Left lung (tissue), 10 donors: ENCODE measurements around the gene C15orf62. TPM values are rescaled to one million over a fixed set of nuclear protein-coding genes. Genes with fewer than 3 reads are reported as not detected.
A peak's percentile ranks its signal among the peaks of the same experiment; 100 is the strongest.

Source experiments
- ATAC-seq: fragments of 200-7000 bp; cut with Tn5 transposase; one replicate; pipeline ENCODE4 v1.9.1; 2020; ENCODE audit warnings: moderate library complexity
- DNase-seq, 4 donors: peaks; one replicate each; pipeline ENCODE4 v3.0.0-alpha.2; 2013 to 2020
- H3K27ac ChIP-seq, 2 donors: fragments of 200-600 bp; sonication (generic) in 1 of 2; one replicate each; pipeline versions ENCODE4 v1.5.0 to v1.8.0; 2020 to 2021
- H3K27me3 ChIP-seq, 2 donors: fragments of 200-600 bp; sonication (generic) in 1 of 2; one replicate each; pipeline versions ENCODE4 v1.5.0 to v1.8.0; 2020 to 2021
- H3K36me3 ChIP-seq, 2 donors: fragments of 200-600 bp; sonication (generic) in 1 of 2; one replicate each; pipeline versions ENCODE4 v1.5.0 to v1.8.0; 2020 to 2021
- H3K4me1 ChIP-seq, 2 donors: fragments of 200-600 bp; one replicate each; pipeline ENCODE4 v1.8.0; 2021
- H3K4me3 ChIP-seq, 2 donors: fragments of 200-600 bp; sonication (generic) in 1 of 2; one replicate each; pipeline versions ENCODE4 v1.5.0 to v1.8.0; 2020 to 2021; ENCODE audit warnings: mild to moderate bottlenecking in 1 of 2
- H3K9me3 ChIP-seq, 2 donors: fragments of 200-600 bp; sonication (generic) in 1 of 2; one replicate each; pipeline versions ENCODE4 v1.5.0 to v1.8.0; 2020 to 2021
- intact Hi-C, 2 donors: fragments of 100-400 bp; cut with DNase I; formaldehyde crosslinking; loops; one replicate each; pipeline versions ENCODE4 v1.11.2 to v1.14.2; 2022
- polyA plus RNA-seq, 6 donors: library from polyadenylated mRNA; unstranded; fragments of 120-200 nt; gene quantifications; one replicate each; pipeline ENCODE4 v1.2.1, GENCODE V29; 2013; ENCODE audit not compliant: insufficient read length in 6 of 6
- total RNA-seq, 2 donors: library from RNA; stranded (reverse); fragmentation: NEBNext Ultra II Directional; extraction: Animal tissue kit (Norgen Biotek cat#: 25700); gene quantifications; one replicate each; pipeline ENCODE4 v1.2.1, GENCODE V29; 2021
- TF ChIP-seq, protein P1 (sequence below), 2 donors: fragments of 200-600 bp; sonication (generic) in 1 of 2; IDR thresholded peaks; one replicate each; pipeline versions ENCODE4 v1.5.0 to v1.8.0; 2021; ENCODE audit warnings: antibody characterized with exemption in 2 of 2
- donor health status: DM: no; HTN: yes; CAD: no.
- donor health status: DM: no; HTN: no; CAD: no.

C15orf62 gene
- total and polyA plus RNA-seq, 8 donors: 0.32 to 4.6 (median 3.7) TPM

GRCh38 chr15:40766906-40767837 lies 2.6 kb upstream of the C15orf62 start:
- Histone ChIP-seq H3K4me1 (peaks cover 18 to 70% of the 10 kb centered on the region in 2 donors), H3K9me3 (no peaks in the 10 kb centered on the region), H3K27ac (no peak overlapping the region), H3K36me3 (peaks cover 0 to 43% of the 10 kb centered on the region in 2 donors), H3K27me3 (no peaks in the 10 kb centered on the region), H3K4me3 (no peak overlapping the region)
- DNase-seq (no peak), ATAC-seq (no peak)
- TF ChIP-seq, protein P1, sequence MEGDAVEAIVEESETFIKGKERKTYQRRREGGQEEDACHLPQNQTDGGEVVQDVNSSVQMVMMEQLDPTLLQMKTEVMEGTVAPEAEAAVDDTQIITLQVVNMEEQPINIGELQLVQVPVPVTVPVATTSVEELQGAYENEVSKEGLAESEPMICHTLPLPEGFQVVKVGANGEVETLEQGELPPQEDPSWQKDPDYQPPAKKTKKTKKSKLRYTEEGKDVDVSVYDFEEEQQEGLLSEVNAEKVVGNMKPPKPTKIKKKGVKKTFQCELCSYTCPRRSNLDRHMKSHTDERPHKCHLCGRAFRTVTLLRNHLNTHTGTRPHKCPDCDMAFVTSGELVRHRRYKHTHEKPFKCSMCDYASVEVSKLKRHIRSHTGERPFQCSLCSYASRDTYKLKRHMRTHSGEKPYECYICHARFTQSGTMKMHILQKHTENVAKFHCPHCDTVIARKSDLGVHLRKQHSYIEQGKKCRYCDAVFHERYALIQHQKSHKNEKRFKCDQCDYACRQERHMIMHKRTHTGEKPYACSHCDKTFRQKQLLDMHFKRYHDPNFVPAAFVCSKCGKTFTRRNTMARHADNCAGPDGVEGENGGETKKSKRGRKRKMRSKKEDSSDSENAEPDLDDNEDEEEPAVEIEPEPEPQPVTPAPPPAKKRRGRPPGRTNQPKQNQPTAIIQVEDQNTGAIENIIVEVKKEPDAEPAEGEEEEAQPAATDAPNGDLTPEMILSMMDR (IDR thresholded peaks at IDR 0.05): no peak
- intact Hi-C loops: no loop called here

- H3K27ac ChIP-seq: no peak overlapping the region
- H3K9me3 ChIP-seq: no peaks in the 10 kb centered on the region
- peaks cover 18 to 65% of the 10 kb centered on the region in 2 donors for H3K4me1 ChIP-seq
These were observed 1.8 kb upstream of the C15orf62 start for GRCh38 chr15:40767838-40768500.

DNA sequence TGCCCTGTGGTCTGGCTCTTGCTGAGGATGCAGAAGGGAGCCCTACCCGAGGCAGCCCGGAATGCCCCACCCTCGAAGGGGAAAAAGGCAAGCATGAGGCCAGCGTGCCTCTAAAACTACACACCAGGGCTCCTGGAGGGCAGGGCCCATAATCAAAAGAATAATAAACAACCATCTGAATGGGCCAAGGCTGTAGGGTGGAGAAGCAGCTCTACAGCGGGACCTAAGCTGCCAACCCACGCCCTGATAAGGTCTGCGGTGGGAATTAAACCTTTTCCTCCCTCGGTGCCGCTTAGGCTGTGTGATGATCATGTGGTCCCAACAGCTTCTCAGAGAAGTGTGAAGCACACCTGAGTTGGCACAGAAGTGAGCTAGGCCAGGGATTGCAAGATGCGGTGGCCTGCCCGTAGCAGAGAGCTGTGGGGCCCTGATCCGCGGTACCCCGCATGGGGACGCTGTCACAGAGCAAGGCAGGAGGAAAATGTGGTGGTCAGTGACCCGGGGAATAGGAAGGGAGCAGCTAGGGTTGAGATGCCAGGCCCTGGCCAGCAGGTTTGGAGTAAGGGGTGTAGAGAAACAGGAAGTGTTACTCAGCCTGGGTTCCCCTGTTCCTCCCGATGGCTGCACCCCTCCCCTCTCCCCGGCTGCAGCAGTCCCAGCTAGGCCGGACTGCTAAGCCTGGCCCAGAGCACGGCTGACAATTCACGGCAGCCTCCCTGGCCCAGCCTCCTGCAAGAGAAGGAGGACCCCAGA lies 1.1 kb upstream of the C15orf62 start:
- intact Hi-C loops: no loop called here
- H3K27me3 ChIP-seq: no peaks in the 10 kb centered on the region

More at GRCh38 chr15:40767838-40768500, 1.8 kb upstream of the C15orf62 start:
- TF ChIP-seq, protein P1 (IDR thresholded peaks at IDR 0.05): no peak
- Histone ChIP-seq H3K36me3 (peaks cover 0 to 51% of the 10 kb centered on the region in 2 donors), H3K27me3 (no peaks in the 10 kb centered on the region), H3K4me3 (no peak overlapping the region)
- intact Hi-C loops: no loop called here
- DNase-seq (no peak), ATAC-seq (no peak)

DNA sequence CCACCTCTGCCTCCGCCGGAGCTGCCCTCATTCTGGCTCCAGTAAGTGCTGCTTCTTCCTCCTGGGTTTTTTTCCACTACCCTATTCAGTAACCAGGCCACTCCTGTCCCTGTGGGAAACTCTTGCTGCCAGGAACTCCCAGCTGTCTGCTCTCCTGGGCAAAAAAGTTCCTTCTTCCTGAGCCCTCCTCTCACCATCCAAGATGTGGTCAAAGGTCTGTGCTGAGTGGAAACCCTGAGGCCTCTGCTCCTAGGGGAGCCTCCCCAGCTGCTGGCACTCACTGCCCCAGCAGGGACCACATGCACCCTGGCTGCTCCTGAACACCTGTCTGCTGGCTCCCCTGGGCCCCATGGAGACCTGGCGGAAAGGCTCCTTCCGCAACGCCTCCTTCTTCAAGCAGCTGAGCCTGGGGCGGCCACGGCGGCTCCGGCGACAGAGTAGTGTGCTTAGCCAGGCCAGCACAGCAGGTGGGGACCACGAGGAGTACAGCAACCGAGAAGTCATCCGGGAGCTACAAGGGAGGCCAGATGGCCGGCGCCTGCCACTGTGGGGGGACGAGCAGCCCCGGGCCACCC lies 454 bp downstream of the C15orf62 start:
- peak; percentile 11 for ATAC-seq
- intact Hi-C loops: no loop called here
- H3K4me1 ChIP-seq: peaks cover 15 to 43% of the 10 kb centered on the region in 2 donors
- H3K36me3 ChIP-seq: peaks cover 0 to 73% of the 10 kb centered on the region in 2 donors
- peak overlapping the region in 1 of 2 donors; percentile 17 for H3K4me3 ChIP-seq
- H3K27me3 ChIP-seq: no peaks in the 10 kb centered on the region
- peak overlapping the region; percentile 39 to 53 for H3K27ac ChIP-seq
- TF ChIP-seq, protein P1 (IDR thresholded peaks at IDR 0.05): no peak
- no peak for DNase-seq
- H3K9me3 ChIP-seq: no peaks in the 10 kb centered on the region

More for the DNA sequence above, 1.1 kb upstream of the C15orf62 start:
- H3K36me3 ChIP-seq: peaks cover 0 to 58% of the 10 kb centered on the region in 2 donors
- H3K27ac ChIP-seq: peak overlapping the region; percentile 39 to 53
- TF ChIP-seq, protein P1 (IDR thresholded peaks at IDR 0.05): no peak
- H3K4me1 ChIP-seq: peaks cover 15 to 58% of the 10 kb centered on the region in 2 donors
- peak overlapping the region in 1 of 2 donors; percentile 17 for H3K4me3 ChIP-seq
- DNase-seq: peak in 1 of 4 donors; percentile 79
- ATAC-seq: no peak
- no peaks in the 10 kb centered on the region for H3K9me3 ChIP-seq
